PC-9 (cell line): ENCODE data around the gene TNPO2. TPM values are rescaled to one million over a fixed set of nuclear protein-coding genes. Genes with fewer than 3 reads are reported as not detected.

ENCODE experiments used
- BruUV-seq: library from RNA; stranded (reverse); fragments of 400-500 nt; replicated peaks from 2 replicates; lab custom pipeline; 2021; lab: Mats Ljungman, UMichigan
- CTCF ChIA-PET: fragments of 300-600 bp; sonication (Branson Sonifier 250); formaldehyde crosslinking; loops from one replicate; lab custom pipeline; 2022; ENCODE audit warnings: antibody characterized with exemption; lab: Charles Lee
- POLR2A ChIA-PET: fragments of 300-600 bp; sonication (Branson Sonifier 250); formaldehyde crosslinking; loops from one replicate; lab custom pipeline; 2022; ENCODE audit warnings: antibody characterized with exemption; ENCODE audit not compliant: unreplicated experiment; lab: Charles Lee
- DNase-seq, 2 experiments: peaks; one replicate each; pipeline versions ENCODE4 v3.0.0 to v3.0.0-alpha.2; 2015 to 2022; ENCODE audit warnings: mixed read lengths in 1 of 2
- H2AFZ ChIP-seq: fragments of 200-600 bp; sonication (generic); 2 replicates; pipeline ENCODE4 v1.8.1; 2017; ENCODE audit warnings: antibody characterized with exemption
- H3F3A ChIP-seq: fragments of 200-600 bp; sonication (generic); 2 replicates; pipeline ENCODE4 v1.8.1; 2017; ENCODE audit warnings: antibody characterized with exemption, mild to moderate bottlenecking, low read depth; ENCODE audit not compliant: insufficient read depth
- H3K27ac ChIP-seq: fragments of 200-600 bp; sonication (generic); 2 replicates; pipeline ENCODE4 v1.6.1; 2016; ENCODE audit warnings: mixed run types
- H3K27me3 ChIP-seq: fragments of 200-600 bp; sonication (generic); 2 replicates; pipeline ENCODE4 v1.6.1; 2016; ENCODE audit warnings: low read depth, mixed run types; ENCODE audit not compliant: insufficient read depth
- H3K36me3 ChIP-seq: fragments of 200-600 bp; sonication (generic); 2 replicates; pipeline ENCODE4 v1.6.1; 2016; ENCODE audit warnings: low read depth, mixed run types
- H3K4me1 ChIP-seq: fragments of 200-600 bp; sonication (generic); replicated peaks from 2 replicates; pipeline ENCODE4 v1.6.1; 2016; ENCODE audit warnings: mixed run types; ENCODE audit not compliant: insufficient read depth
- H3K4me2 ChIP-seq: fragments of 200-600 bp; sonication (generic); 2 replicates; pipeline ENCODE4 v1.6.1; 2017; ENCODE audit warnings: mixed run types
- H3K4me3 ChIP-seq: fragments of 200-600 bp; sonication (generic); 2 replicates; pipeline ENCODE4 v1.6.1; 2016; ENCODE audit warnings: mixed run types
- H3K79me2 ChIP-seq: fragments of 200-600 bp; sonication (generic); 2 replicates; pipeline ENCODE4 v1.6.1; 2017; ENCODE audit warnings: low read depth, mixed run types
- H3K9me2 ChIP-seq: fragments of 200-600 bp; sonication (generic); 2 replicates; pipeline ENCODE4 v1.8.1; 2017; ENCODE audit warnings: mild to moderate bottlenecking; ENCODE audit not compliant: insufficient read depth
- H3K9me3 ChIP-seq: fragments of 200-600 bp; sonication (generic); 2 replicates; pipeline ENCODE4 v1.8.1; 2016; ENCODE audit warnings: low read depth; ENCODE audit not compliant: insufficient read depth
- H4K20me1 ChIP-seq: fragments of 200-600 bp; sonication (generic); 2 replicates; pipeline ENCODE4 v1.8.1; 2017; ENCODE audit not compliant: insufficient read depth
- EZH2 ChIP-seq: fragments of 200-600 bp; sonication (generic); IDR thresholded peaks from 2 replicates; pipeline ENCODE4 v1.8.0; 2017; ENCODE audit warnings: antibody characterized with exemption, low read depth
- intact Hi-C: fragments of 100-400 bp; cut with micrococcal nuclease; formaldehyde crosslinking; loops from one replicate; pipeline ENCODE4 v1.10.0; 2022; ENCODE audit not compliant: unreplicated experiment
- total RNA-seq: library from RNA; stranded (reverse); gene quantifications from 2 replicates; pipeline ENCODE4 v1.2.3, GENCODE V29; 2021
- TF ChIP-seq, protein P1 (sequence below): fragments of 200-600 bp; sonication (generic); conservative IDR thresholded peaks from 2 replicates; pipeline ENCODE4 v1.6.1; 2017; ENCODE audit warnings: mixed run types, antibody characterized with exemption, mild to moderate bottlenecking, moderate library complexity

Gene TNPO2
- total RNA-seq, 1 experiment from 2014 or later: 77.5 TPM

GRCh38 chr19:12696366-12697335 is 27.1 kb downstream of the TNPO2 start, which contains the start of gene FBXW9:
TSS of gene FBXW9 (minus strand) at chr19:12696631. CDS start at chr19:12696581, 50 bp downstream.
- ChIA-PET CTCF (interaction anchor here (0.5 kb wide), 1 partner anchor 276 kb away, joined by 5 read pairs; no protein-coding TSS in a partner anchor), POLR2A (interaction anchor here (0.7 kb wide), 1 partner anchor 64 kb away, joined by 6 read pairs; no protein-coding TSS in a partner anchor)
- 0 out of 2 replicates have a peak, but pooled peaks cover 3% of the 10 kb centered on the region for H4K20me1 ChIP-seq
- peaks cover 10% of the 10 kb centered on the region; the same call in 1 of the 2 replicates for H3K36me3 ChIP-seq
- peak within 1 kb of the TSS; percentile 95 for H3K4me2 ChIP-seq
- peaks cover 26% of the 10 kb centered on the region for H3K79me2 ChIP-seq
- intact Hi-C loops: no loop called here
- H3F3A ChIP-seq: peaks cover 46% of the 10 kb centered on the region
- H2AFZ ChIP-seq: peak within 1 kb of the TSS; percentile 73
- no peaks in the 10 kb centered on the region for H3K9me3 ChIP-seq
- no peak for TF ChIP-seq EZH2
- TF ChIP-seq, protein P1, sequence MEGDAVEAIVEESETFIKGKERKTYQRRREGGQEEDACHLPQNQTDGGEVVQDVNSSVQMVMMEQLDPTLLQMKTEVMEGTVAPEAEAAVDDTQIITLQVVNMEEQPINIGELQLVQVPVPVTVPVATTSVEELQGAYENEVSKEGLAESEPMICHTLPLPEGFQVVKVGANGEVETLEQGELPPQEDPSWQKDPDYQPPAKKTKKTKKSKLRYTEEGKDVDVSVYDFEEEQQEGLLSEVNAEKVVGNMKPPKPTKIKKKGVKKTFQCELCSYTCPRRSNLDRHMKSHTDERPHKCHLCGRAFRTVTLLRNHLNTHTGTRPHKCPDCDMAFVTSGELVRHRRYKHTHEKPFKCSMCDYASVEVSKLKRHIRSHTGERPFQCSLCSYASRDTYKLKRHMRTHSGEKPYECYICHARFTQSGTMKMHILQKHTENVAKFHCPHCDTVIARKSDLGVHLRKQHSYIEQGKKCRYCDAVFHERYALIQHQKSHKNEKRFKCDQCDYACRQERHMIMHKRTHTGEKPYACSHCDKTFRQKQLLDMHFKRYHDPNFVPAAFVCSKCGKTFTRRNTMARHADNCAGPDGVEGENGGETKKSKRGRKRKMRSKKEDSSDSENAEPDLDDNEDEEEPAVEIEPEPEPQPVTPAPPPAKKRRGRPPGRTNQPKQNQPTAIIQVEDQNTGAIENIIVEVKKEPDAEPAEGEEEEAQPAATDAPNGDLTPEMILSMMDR: no peak
- DNase-seq: peak; percentile 90 to 91
- no peaks in the 10 kb centered on the region for H3K27me3 ChIP-seq
- H3K4me1 ChIP-seq: peaks cover 8% of the 10 kb centered on the region; the same call in 1 of the 2 replicates
- H3K27ac ChIP-seq: peak within 1 kb of the TSS; percentile 48
- H3K9me2 ChIP-seq: no peaks in the 10 kb centered on the region
- peak within 1 kb of the TSS; percentile 72 for H3K4me3 ChIP-seq
- BruUV-seq: TSS peak; percentile 96

DNA sequence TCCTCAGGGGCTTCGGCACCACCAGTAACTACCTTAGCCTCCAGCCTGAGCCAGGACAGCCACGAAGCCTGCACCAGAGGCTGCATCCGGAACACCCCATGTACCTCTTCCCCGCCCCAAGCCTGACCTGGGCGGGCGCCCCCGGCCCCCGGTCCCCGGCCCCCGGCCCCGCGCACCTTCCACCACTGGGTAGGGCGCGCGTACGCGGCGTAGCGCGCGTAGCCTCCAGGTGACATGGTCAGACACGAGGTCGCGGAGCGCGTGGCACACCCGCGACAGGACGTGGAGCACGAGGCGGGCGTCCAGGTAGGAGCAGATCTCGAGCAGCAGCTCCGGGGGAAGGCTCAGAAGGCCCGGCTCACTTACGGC is 27.8 kb downstream of the TNPO2 start:
- TF ChIP-seq, protein P1: no peak
- TF ChIP-seq EZH2: no peak
- CTCF ChIA-PET: no interaction called here
- H3K4me1 ChIP-seq: peaks cover 8% of the 10 kb centered on the region; the same call in 1 of the 2 replicates
- no peak for DNase-seq
- no TSS peak for BruUV-seq
- H3K9me2 ChIP-seq: no peaks in the 10 kb centered on the region
- no peaks in the 10 kb centered on the region for H3K27me3 ChIP-seq
- peak overlapping the region; percentile 72 for H3K4me3 ChIP-seq
- no peaks in the 10 kb centered on the region for H4K20me1 ChIP-seq
- peaks cover 4% of the 10 kb centered on the region; the same call in 1 of the 2 replicates for H3K36me3 ChIP-seq
- H3K27ac ChIP-seq: peak overlapping the region; percentile 48; the same call in 1 of the 2 replicates
- peak overlapping the region; percentile 73 for H2AFZ ChIP-seq
- H3K9me3 ChIP-seq: no peaks in the 10 kb centered on the region
- peaks cover 26% of the 10 kb centered on the region for H3K79me2 ChIP-seq
- H3F3A ChIP-seq: peaks cover 39% of the 10 kb centered on the region
- H3K4me2 ChIP-seq: peak overlapping the region; percentile 95
- POLR2A ChIA-PET: no interaction called here
- intact Hi-C loops: no loop called here

- H3K9me2 ChIP-seq: no peaks in the 10 kb centered on the region
- peaks cover 36% of the 10 kb centered on the region; the same call in 1 of the 2 replicates for H3F3A ChIP-seq
- no peaks in the 10 kb centered on the region for H3K27me3 ChIP-seq
- peak overlapping the region; percentile 72 for H3K4me3 ChIP-seq
- peak overlapping the region; percentile 95 for H3K4me2 ChIP-seq
- H4K20me1 ChIP-seq: no peaks in the 10 kb centered on the region
- POLR2A ChIA-PET: no interaction called here
- peaks cover 8% of the 10 kb centered on the region; the same call in 1 of the 2 replicates for H3K4me1 ChIP-seq
- DNase-seq: no peak
- H3K27ac ChIP-seq: no peak overlapping the region
- peak overlapping the region; percentile 73 for H2AFZ ChIP-seq
- intact Hi-C loops: no loop called here
- TSS peak; percentile 10 for BruUV-seq
- H3K9me3 ChIP-seq: no peaks in the 10 kb centered on the region
- CTCF ChIA-PET: no interaction called here
- TF ChIP-seq, protein P1: no peak
- TF ChIP-seq EZH2: no peak
- no peaks in the 10 kb centered on the region; the same call in 1 of the 2 replicates for H3K36me3 ChIP-seq
- H3K79me2 ChIP-seq: peaks cover 26% of the 10 kb centered on the region
Measured at GRCh38 chr19:12695514-12695913, 28.2 kb downstream of the TNPO2 start.
